Measurements from ENCODE around the gene CMPK2. TPM values are rescaled to one million over a fixed set of nuclear protein-coding genes. Genes with fewer than 3 reads are reported as not detected.
A peak's percentile ranks its signal among the peaks of the same experiment; 100 is the strongest.

Gene CMPK2
- total and polyA plus RNA-seq, 9 of the 15 experiments (the other 6 are each of a cell fraction or from before 2014, with no cell fraction given), result 2.6 to 10.5 (median 5.0) TPM

DNA sequence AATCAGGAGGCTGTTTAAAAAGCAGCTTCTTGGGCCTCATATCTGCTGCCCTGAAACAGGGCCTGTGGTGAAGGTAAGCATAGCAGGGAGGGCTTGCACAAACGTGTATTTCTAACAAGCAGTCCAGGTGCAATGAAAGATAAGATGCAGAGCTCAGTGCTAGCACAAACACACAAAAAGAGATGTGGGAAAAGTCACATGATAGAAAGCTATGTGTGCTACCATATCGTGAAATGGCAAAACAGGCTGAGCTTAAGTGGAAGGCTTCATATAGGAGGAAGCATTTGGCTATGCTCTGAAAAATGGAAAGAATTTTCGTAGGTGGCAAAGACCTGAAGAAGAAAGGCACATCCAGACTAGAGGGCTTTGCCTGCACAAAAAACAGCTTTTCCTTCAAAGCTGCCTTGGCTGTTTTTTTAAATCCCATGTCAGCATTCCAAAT, 22.1 kb upstream of the CMPK2 start (continued):
- TF ChIP-seq, protein P1, sequence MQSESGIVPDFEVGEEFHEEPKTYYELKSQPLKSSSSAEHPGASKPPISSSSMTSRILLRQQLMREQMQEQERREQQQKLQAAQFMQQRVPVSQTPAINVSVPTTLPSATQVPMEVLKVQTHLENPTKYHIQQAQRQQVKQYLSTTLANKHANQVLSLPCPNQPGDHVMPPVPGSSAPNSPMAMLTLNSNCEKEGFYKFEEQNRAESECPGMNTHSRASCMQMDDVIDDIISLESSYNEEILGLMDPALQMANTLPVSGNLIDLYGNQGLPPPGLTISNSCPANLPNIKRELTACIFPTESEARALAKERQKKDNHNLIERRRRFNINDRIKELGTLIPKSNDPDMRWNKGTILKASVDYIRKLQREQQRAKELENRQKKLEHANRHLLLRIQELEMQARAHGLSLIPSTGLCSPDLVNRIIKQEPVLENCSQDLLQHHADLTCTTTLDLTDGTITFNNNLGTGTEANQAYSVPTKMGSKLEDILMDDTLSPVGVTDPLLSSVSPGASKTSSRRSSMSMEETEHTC (IDR thresholded peaks at IDR 0.05), result peak; percentile 89
- 0 out of 2 replicates have a peak, but pooled peaks have one; percentile 36 for TF ChIP-seq HLTF (IDR thresholded peaks at IDR 0.05)
- TF ChIP-seq, protein P2, sequence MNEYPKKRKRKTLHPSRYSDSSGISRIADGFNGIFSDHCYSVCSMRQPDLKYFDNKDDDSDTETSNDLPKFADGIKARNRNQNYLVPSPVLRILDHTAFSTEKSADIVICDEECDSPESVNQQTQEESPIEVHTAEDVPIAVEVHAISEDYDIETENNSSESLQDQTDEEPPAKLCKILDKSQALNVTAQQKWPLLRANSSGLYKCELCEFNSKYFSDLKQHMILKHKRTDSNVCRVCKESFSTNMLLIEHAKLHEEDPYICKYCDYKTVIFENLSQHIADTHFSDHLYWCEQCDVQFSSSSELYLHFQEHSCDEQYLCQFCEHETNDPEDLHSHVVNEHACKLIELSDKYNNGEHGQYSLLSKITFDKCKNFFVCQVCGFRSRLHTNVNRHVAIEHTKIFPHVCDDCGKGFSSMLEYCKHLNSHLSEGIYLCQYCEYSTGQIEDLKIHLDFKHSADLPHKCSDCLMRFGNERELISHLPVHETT (CRISPR knock-in tag; conservative IDR thresholded peaks at IDR 0.05 in 1 of 2, IDR thresholded peaks at IDR 0.05 in 1 of 2), result 0 out of 4 replicates have a peak, but pooled peaks of 1 of the 2 experiments have one; percentile 35
- 0 out of 2 replicates have a peak, but pooled peaks have one; percentile 36 for TF ChIP-seq TARDBP (IDR thresholded peaks at IDR 0.05)
- TF ChIP-seq ZNF175 (CRISPR knock-in tag; IDR thresholded peaks at IDR 0.05; ENCODE audit: low read depth), result no peak
- TF ChIP-seq, protein P3, sequence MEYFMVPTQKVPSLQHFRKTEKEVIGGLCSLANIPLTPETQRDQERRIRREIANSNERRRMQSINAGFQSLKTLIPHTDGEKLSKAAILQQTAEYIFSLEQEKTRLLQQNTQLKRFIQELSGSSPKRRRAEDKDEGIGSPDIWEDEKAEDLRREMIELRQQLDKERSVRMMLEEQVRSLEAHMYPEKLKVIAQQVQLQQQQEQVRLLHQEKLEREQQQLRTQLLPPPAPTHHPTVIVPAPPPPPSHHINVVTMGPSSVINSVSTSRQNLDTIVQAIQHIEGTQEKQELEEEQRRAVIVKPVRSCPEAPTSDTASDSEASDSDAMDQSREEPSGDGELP (CRISPR knock-in tag; IDR thresholded peaks at IDR 0.05; ENCODE audit: borderline replicate concordance), result no peak
- TF ChIP-seq NFE2 (IDR thresholded peaks at IDR 0.05; ENCODE audit: low read depth), result peak; percentile 76
- 0 out of 2 replicates have a peak, but pooled peaks have one; percentile 63 for TF ChIP-seq RUNX1 (IDR thresholded peaks at IDR 0.05; ENCODE audit: low read depth)
- TF ChIP-seq BMI1 (IDR thresholded peaks at IDR 0.05; ENCODE audit: low read length), result no peak
- peak; percentile 84 for TF ChIP-seq ELF4 (CRISPR knock-in tag; IDR thresholded peaks at IDR 0.05)
- no peak for TF ChIP-seq ASH1L (IDR thresholded peaks at IDR 0.05; ENCODE audit: borderline replicate concordance, low read depth, partially characterized antibody)
- TF ChIP-seq EGR1 (conservative IDR thresholded peaks at IDR 0.05), result no peak
- TF ChIP-seq ZBTB17 (CRISPR knock-in tag; IDR thresholded peaks at IDR 0.05), result 0 out of 2 replicates have a peak, but pooled peaks have one; percentile 70
- TF ChIP-seq CXXC5 (CRISPR knock-in tag; IDR thresholded peaks at IDR 0.05), result peak; percentile 79
- no peak for TF ChIP-seq ERF (CRISPR knock-in tag; IDR thresholded peaks at IDR 0.05)
- TF ChIP-seq, protein P4, sequence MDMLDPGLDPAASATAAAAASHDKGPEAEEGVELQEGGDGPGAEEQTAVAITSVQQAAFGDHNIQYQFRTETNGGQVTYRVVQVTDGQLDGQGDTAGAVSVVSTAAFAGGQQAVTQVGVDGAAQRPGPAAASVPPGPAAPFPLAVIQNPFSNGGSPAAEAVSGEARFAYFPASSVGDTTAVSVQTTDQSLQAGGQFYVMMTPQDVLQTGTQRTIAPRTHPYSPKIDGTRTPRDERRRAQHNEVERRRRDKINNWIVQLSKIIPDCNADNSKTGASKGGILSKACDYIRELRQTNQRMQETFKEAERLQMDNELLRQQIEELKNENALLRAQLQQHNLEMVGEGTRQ (CRISPR knock-in tag; IDR thresholded peaks at IDR 0.05), result peak; percentile 72
- TF ChIP-seq COPS2 (conservative IDR thresholded peaks at IDR 0.05), result no peak
- peak in 1 of 2 experiments; percentile 93; a peak in 1 of 3 replicates for TF ChIP-seq CBX3 (IDR thresholded peaks at IDR 0.05; ENCODE audit: borderline replicate concordance in 1 of 2, low read length in 2 of 2)
- 0 out of 2 replicates have a peak, but pooled peaks have one; percentile 11 for TF ChIP-seq KAT7 (CRISPR knock-in tag; IDR thresholded peaks at IDR 0.05; ENCODE audit: borderline replicate concordance)
- no peak for TF ChIP-seq BRF1 (IDR thresholded peaks at IDR 0.05; ENCODE audit: borderline replicate concordance, extremely low read depth, insufficient read length)
- TF ChIP-seq ZNF436 (CRISPR knock-in tag; IDR thresholded peaks at IDR 0.05), result peak; percentile 72
- TF ChIP-seq, protein P5, sequence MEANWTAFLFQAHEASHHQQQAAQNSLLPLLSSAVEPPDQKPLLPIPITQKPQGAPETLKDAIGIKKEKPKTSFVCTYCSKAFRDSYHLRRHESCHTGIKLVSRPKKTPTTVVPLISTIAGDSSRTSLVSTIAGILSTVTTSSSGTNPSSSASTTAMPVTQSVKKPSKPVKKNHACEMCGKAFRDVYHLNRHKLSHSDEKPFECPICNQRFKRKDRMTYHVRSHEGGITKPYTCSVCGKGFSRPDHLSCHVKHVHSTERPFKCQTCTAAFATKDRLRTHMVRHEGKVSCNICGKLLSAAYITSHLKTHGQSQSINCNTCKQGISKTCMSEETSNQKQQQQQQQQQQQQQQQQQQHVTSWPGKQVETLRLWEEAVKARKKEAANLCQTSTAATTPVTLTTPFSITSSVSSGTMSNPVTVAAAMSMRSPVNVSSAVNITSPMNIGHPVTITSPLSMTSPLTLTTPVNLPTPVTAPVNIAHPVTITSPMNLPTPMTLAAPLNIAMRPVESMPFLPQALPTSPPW (CRISPR knock-in tag; IDR thresholded peaks at IDR 0.05), result peak; percentile 35; the same call in 1 of the 2 replicates
- peak; percentile 60; the same call in 1 of the 2 replicates for TF ChIP-seq ZNF239 (CRISPR knock-in tag; IDR thresholded peaks at IDR 0.05)

Data from K562 (cell line).